Neural cell (in vitro differentiated cells): Measurements from ENCODE around the gene COL4A1. TPM values are rescaled to one million over a fixed set of nuclear protein-coding genes. Genes with fewer than 3 reads are reported as not detected.

Source experiments
- H2AFZ ChIP-seq: fragments of 200-600, 300-800 bp; sonication (generic), shearing (Covaris generic); 2 replicates; pipeline ENCODE4 v1.6.0; 2014; ENCODE audit warnings: low read depth, mild to moderate bottlenecking, antibody characterized with exemption, low read length, moderate library complexity
- H3F3A ChIP-seq: fragments of 200-600 bp; shearing (Covaris generic); 2 replicates; pipeline ENCODE4 v1.6.1; 2016; ENCODE audit warnings: mild to moderate bottlenecking, moderate library complexity, mixed read lengths, antibody characterized with exemption, low read length; ENCODE audit not compliant: insufficient read depth, poor library complexity, severe bottlenecking
- H3K27ac ChIP-seq: fragments of 200-600, 300-800 bp; sonication (generic), shearing (Covaris generic); 2 replicates; pipeline ENCODE4 v1.5.1; 2014; ENCODE audit warnings: mild to moderate bottlenecking, low read length, moderate library complexity
- H3K27me3 ChIP-seq: fragments of 300-800, 200-600 bp; sonication (generic), shearing (Covaris generic); 2 replicates; pipeline ENCODE4 v1.6.0; 2014; ENCODE audit warnings: mild to moderate bottlenecking, low read depth, low read length, moderate library complexity; ENCODE audit not compliant: insufficient read depth
- H3K36me3 ChIP-seq: fragments of 300-800, 200-600 bp; sonication (generic), shearing (Covaris generic); 2 replicates; pipeline ENCODE4 v1.5.1; 2014; ENCODE audit warnings: mild to moderate bottlenecking, antibody characterized with exemption, low read length, moderate library complexity; ENCODE audit not compliant: insufficient read depth
- H3K4me2 ChIP-seq: fragments of 300-800, 200-600 bp; sonication (generic), shearing (Covaris generic); 2 replicates; pipeline ENCODE4 v1.6.0; 2014; ENCODE audit warnings: mild to moderate bottlenecking, low read length
- H3K4me3 ChIP-seq: fragments of 300-800, 200-600 bp; sonication (generic), shearing (Covaris generic); 2 replicates; pipeline ENCODE4 v1.5.1; 2014; ENCODE audit warnings: mild to moderate bottlenecking, low read length, moderate library complexity
- H3K79me2 ChIP-seq: fragments of 200-600 bp; shearing (Covaris generic); replicated peaks from 2 replicates; pipeline ENCODE4 v1.6.0; 2014; ENCODE audit warnings: mild to moderate bottlenecking, low read length, moderate library complexity; ENCODE audit not compliant: insufficient read depth
- H3K9ac ChIP-seq: fragments of 300-800, 200-600 bp; sonication (generic), shearing (Covaris generic); 2 replicates; pipeline ENCODE4 v1.6.1; 2016; ENCODE audit warnings: mild to moderate bottlenecking, low read length, mixed read lengths
- H3K9me2 ChIP-seq: fragments of 200-600 bp; shearing (Covaris generic); 2 replicates; pipeline ENCODE4 v1.6.1; 2016; ENCODE audit warnings: mild to moderate bottlenecking, low read length, mixed read lengths; ENCODE audit not compliant: insufficient read depth
- H3K9me3 ChIP-seq: fragments of 200-600, 300-800 bp; sonication (generic), shearing (Covaris generic); 2 replicates; pipeline ENCODE4 v1.6.1; 2016; ENCODE audit warnings: mild to moderate bottlenecking, mixed run types, low read length, moderate library complexity, mixed read lengths
- H4K20me1 ChIP-seq: fragments of 200-600 bp; shearing (Covaris generic); 2 replicates; pipeline ENCODE4 v1.6.1; 2016; ENCODE audit warnings: mild to moderate bottlenecking, mixed run types; ENCODE audit not compliant: insufficient read depth
- CTCF ChIP-seq: fragments of 450-650 bp; IDR thresholded peaks from 2 replicates; pipeline ENCODE4 v1.5.1; 2014; ENCODE audit warnings: antibody characterized with exemption, mild to moderate bottlenecking, moderate library complexity; ENCODE audit not compliant: poor library complexity, severe bottlenecking
- EP300 ChIP-seq: fragments of 450-650 bp; conservative IDR thresholded peaks from 2 replicates; pipeline ENCODE4 v1.6.1; 2014; ENCODE audit warnings: antibody characterized with exemption, mild to moderate bottlenecking, moderate library complexity; ENCODE audit not compliant: poor library complexity, severe bottlenecking
- EZH2 ChIP-seq: fragments of 200-600, 300-800 bp; shearing (Covaris generic), sonication (generic); IDR thresholded peaks from 2 replicates; pipeline ENCODE4 v1.6.1; 2014; ENCODE audit warnings: antibody characterized with exemption, low read length, borderline replicate concordance, mild to moderate bottlenecking; ENCODE audit not compliant: insufficient read depth, poor library complexity, severe bottlenecking
- MXI1 ChIP-seq: fragments of 450-650 bp; conservative IDR thresholded peaks from 2 replicates; pipeline ENCODE4 v1.6.1; 2014; ENCODE audit warnings: antibody characterized with exemption, mild to moderate bottlenecking; ENCODE audit not compliant: poor library complexity, severe bottlenecking
- POLR2AphosphoS5 ChIP-seq: IDR thresholded peaks from 2 replicates; pipeline ENCODE4 v1.6.1; 2012
- RAD21 ChIP-seq: fragments of 450-650 bp; conservative IDR thresholded peaks from 2 replicates; pipeline ENCODE4 v1.6.1; 2014; ENCODE audit warnings: antibody characterized with exemption, mild to moderate bottlenecking, moderate library complexity
- REST ChIP-seq: IDR thresholded peaks from 2 replicates; pipeline ENCODE4 v1.6.1; 2012; ENCODE audit warnings: borderline replicate concordance
- SMC3 ChIP-seq: fragments of 450-650 bp; conservative IDR thresholded peaks from 2 replicates; pipeline ENCODE4 v1.6.1; 2014; ENCODE audit warnings: antibody characterized with exemption, mild to moderate bottlenecking, moderate library complexity; ENCODE audit not compliant: poor library complexity
- TAF1 ChIP-seq: IDR thresholded peaks from 2 replicates; pipeline ENCODE4 v1.6.1; 2012; ENCODE audit warnings: low read depth
- polyA plus RNA-seq: library from polyadenylated mRNA; depleted of rRNA; stranded (reverse); fragments of >200 nt; gene quantifications from 2 replicates; pipeline ENCODE4 v1.2.3, GENCODE V29; 2014

COL4A1 gene
- polyA plus RNA-seq, 1 donor from 2014 or later: 13.1 TPM

DNA sequence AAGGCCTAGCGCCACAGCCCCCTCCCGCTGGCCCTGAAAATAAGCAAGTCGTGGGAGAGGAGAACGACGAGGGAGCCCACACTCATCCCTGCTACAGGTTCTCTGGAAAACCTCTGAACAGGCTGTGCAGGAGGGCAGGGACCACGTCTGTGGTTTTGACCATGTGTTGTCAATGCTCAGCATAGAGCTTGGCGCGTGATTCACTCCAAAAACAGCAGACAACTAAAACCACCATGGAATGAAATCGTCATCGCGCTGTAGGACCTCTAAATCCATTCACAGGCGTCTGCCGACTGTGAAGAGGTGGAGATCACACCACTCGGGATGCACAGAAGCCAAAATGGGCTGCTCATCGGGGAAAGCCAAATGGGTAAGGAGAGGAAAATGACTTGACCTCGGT, 121.3 kb downstream of the COL4A1 start:
- Histone ChIP-seq H3K9ac (no peak overlapping the region), H3F3A (no peaks in the 10 kb centered on the region), H3K27ac (no peak overlapping the region), H3K4me3 (no peak overlapping the region), H3K4me2 (no peak overlapping the region), H3K36me3 (no peaks in the 10 kb centered on the region), H3K9me3 (no peaks in the 10 kb centered on the region), H3K27me3 (no peaks in the 10 kb centered on the region), H4K20me1 (no peaks in the 10 kb centered on the region), H2AFZ (no peak overlapping the region), H3K79me2 (no peaks in the 10 kb centered on the region), H3K9me2 (no peaks in the 10 kb centered on the region)
- TF ChIP-seq REST (no peak), CTCF (no peak), POLR2AphosphoS5 (no peak), TAF1 (no peak), SMC3 (no peak), RAD21 (no peak), MXI1 (no peak), EP300 (no peak), EZH2 (no peak)

- Histone ChIP-seq H3K27ac (no peak overlapping the region), H3K9ac (no peak overlapping the region), H3K36me3 (no peaks in the 10 kb centered on the region), H3F3A (no peaks in the 10 kb centered on the region), H3K9me2 (no peaks in the 10 kb centered on the region), H3K4me3 (no peak overlapping the region), H4K20me1 (no peaks in the 10 kb centered on the region), H3K27me3 (no peaks in the 10 kb centered on the region), H3K9me3 (no peaks in the 10 kb centered on the region), H3K4me2 (no peak overlapping the region), H2AFZ (no peak overlapping the region), H3K79me2 (no peaks in the 10 kb centered on the region)
- TF ChIP-seq RAD21 (no peak), MXI1 (no peak), POLR2AphosphoS5 (no peak)
Observed at GRCh38 chr13:110183910-110184309, 123.0 kb downstream of the COL4A1 start.

- H4K20me1 ChIP-seq: no peaks in the 10 kb centered on the region
- no peak overlapping the region for H3K27ac ChIP-seq
- H3K27me3 ChIP-seq: no peaks in the 10 kb centered on the region
- H3K4me2 ChIP-seq: no peak overlapping the region
- no peak for TF ChIP-seq TAF1
- H3K36me3 ChIP-seq: no peaks in the 10 kb centered on the region
- no peak overlapping the region for H3K4me3 ChIP-seq
- no peaks in the 10 kb centered on the region for H3K9me2 ChIP-seq
- no peaks in the 10 kb centered on the region for H3F3A ChIP-seq
- no peaks in the 10 kb centered on the region for H3K9me3 ChIP-seq
- H2AFZ ChIP-seq: no peak overlapping the region
- no peaks in the 10 kb centered on the region for H3K79me2 ChIP-seq
- H3K9ac ChIP-seq: no peak overlapping the region
Observed at GRCh38 chr13:110182461-110182860, 124.5 kb downstream of the COL4A1 start.
